Upper lobe of left lung (tissue), 6 donors: ENCODE data around the gene CENPM. TPM values are rescaled to one million over a fixed set of nuclear protein-coding genes. Genes with fewer than 3 reads are reported as not detected.

ENCODE experiments used
- ATAC-seq, 2 donors: fragments of 200-7000 bp; cut with Tn5 transposase; one replicate each; pipeline ENCODE4 v1.9.1; 2022; ENCODE audit warnings: mild to moderate bottlenecking in 2 of 2, moderate library complexity in 2 of 2; ENCODE audit not compliant: low FRiP score in 2 of 2
- DNase-seq, 2 donors: peaks; one replicate each; pipeline ENCODE4 v3.0.0-alpha.2; 2019 to 2020
- H3K27ac ChIP-seq, 4 donors: fragments of 200-600 bp; sonication (generic); one replicate each; pipeline ENCODE4 v1.5.1; 2016 to 2019
- H3K27me3 ChIP-seq, 4 donors: fragments of 200-600 bp; sonication (generic); one replicate each; pipeline ENCODE4 v1.5.1; 2017 to 2019
- H3K36me3 ChIP-seq, 4 donors: fragments of 200-600 bp; sonication (generic); one replicate each; pipeline ENCODE4 v1.5.1; 2016 to 2019
- H3K4me1 ChIP-seq, 4 donors: fragments of 200-600 bp; sonication (generic); one replicate each; pipeline ENCODE4 v1.5.1; 2018 to 2019
- H3K4me3 ChIP-seq, 4 donors: fragments of 200-600 bp; sonication (generic); one replicate each; pipeline ENCODE4 v1.5.1; 2017 to 2019; ENCODE audit warnings: mild to moderate bottlenecking in 2 of 4, moderate library complexity in 1 of 4
- H3K9me3 ChIP-seq, 4 donors: fragments of 200-600 bp; sonication (generic); one replicate each; pipeline ENCODE4 v1.5.1; 2018 to 2019
- EP300 ChIP-seq, 4 donors: sonication (generic); formaldehyde crosslinking; IDR thresholded peaks; one replicate each; pipeline ENCODE4 v1.5.1; 2017; ENCODE audit warnings: antibody characterized with exemption in 4 of 4, control low read depth in 2 of 4
- POLR2A ChIP-seq, 4 donors: fragments of 450-650 bp; IDR thresholded peaks; one replicate each; pipeline ENCODE4 v1.5.1; 2016 to 2017; ENCODE audit warnings: antibody characterized with exemption in 4 of 4, mild to moderate bottlenecking in 2 of 4
- POLR2AphosphoS5 ChIP-seq, 2 donors: sonication (generic); formaldehyde crosslinking; IDR thresholded peaks; one replicate each; pipeline ENCODE4 v1.5.1; 2017; ENCODE audit warnings: antibody characterized with exemption in 2 of 2
- WGBS, 2 donors: methylation state at CpG; one replicate each; pipeline ENCODE4 v1.1.5; 2017 to 2018; 5-methylcytosine and 5-hydroxymethylcytosine counted together
- total RNA-seq, 6 donors: library from RNA; depleted of rRNA in 4 of 6; stranded (reverse); fragments of >200 nt in 4 of 6; gene quantifications; one replicate each; pipeline versions ENCODE4 v1.1.0 to v1.2.1, GENCODE V29; 2016 to 2021
- TF ChIP-seq, protein P1 (sequence below), 6 experiments: fragments of 450-650 bp in 4 of 6; fragments of 200-600 bp in 2 of 6; sonication (generic) in 2 of 6; IDR thresholded peaks; one replicate each; pipeline ENCODE4 v1.5.1; 2016 to 2019; ENCODE audit warnings: antibody characterized with exemption in 6 of 6
- donor health status: DM: no; HTN: no; CAD: no; lungs with moderate emphysema.
- donor health status: DM: no; HTN: yes; CAD: no; lungs with severe emphysema.

Gene CENPM
- total RNA-seq, 6 donors from 2014 or later = 1.9 to 9.9 (median 7.3) TPM; not detected in 1

DNA sequence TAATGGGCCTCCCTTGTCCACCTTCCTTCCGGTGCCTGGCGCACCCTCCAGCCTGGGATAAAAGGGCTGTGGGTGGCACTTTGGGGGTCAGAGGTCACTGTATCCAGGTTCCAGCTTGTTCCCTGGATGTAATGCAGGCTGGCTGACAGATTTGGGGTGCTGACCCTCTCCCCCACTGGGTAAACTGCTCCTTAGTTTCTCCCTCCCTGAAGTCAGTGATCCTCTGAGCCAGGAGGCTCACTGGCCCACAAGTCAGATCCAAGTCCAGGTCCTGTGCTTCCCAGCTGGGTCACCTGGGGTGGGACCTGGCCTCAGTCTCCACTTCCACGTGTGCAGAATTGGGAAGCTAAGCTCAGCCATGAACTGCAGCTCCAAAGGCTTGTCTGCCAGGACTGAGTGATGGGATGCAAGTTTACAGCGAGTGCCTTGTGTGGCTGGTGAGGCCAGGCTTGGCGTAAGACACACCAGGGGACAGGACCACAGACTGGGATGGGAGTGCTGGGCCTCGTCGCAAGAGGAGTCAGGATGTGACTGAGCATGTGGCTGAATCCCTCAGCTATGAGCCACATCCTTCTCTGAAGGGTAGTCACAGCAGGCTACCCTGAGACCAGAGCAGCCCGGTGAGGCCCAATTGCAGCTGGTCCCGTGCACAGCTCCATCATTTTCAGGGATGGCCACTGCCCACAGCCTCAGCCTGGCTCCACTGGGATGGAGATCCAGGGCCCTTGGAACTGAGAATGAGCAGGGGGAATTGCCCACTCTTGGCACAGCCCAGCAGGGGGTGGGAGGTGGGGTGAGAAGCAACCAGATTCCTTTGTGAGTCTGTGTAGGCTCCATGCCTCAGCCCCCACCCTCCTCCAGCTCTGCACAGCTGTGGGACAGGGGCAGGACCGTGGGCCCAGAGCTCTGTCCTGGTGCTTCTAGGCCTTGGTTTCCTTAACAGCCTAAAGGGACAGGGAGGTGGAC, 39.2 kb downstream of the CENPM start:
- Histone ChIP-seq H3K4me3 (no peak overlapping the region), H3K27ac (no peak overlapping the region), H3K27me3 (peaks cover 0 to 35% (median 27%) of the 10 kb centered on the region in 4 donors), H3K36me3 (peaks cover 15 to 51% (median 40%) of the 10 kb centered on the region in 4 donors), H3K9me3 (no peaks in the 10 kb centered on the region), H3K4me1 (peaks cover 16 to 38% (median 25%) of the 10 kb centered on the region in 4 donors)
- 73 to 90% methylated on average over 5 to 10 of the region's 10 CpGs for WGBS, 2 donors
- DNase-seq (no peak), ATAC-seq (no peak)
- TF ChIP-seq POLR2AphosphoS5 (IDR thresholded peaks at IDR 0.05) (no peak), EP300 (IDR thresholded peaks at IDR 0.05) (no peak), POLR2A (IDR thresholded peaks at IDR 0.05) (no peak)
- TF ChIP-seq, protein P1, sequence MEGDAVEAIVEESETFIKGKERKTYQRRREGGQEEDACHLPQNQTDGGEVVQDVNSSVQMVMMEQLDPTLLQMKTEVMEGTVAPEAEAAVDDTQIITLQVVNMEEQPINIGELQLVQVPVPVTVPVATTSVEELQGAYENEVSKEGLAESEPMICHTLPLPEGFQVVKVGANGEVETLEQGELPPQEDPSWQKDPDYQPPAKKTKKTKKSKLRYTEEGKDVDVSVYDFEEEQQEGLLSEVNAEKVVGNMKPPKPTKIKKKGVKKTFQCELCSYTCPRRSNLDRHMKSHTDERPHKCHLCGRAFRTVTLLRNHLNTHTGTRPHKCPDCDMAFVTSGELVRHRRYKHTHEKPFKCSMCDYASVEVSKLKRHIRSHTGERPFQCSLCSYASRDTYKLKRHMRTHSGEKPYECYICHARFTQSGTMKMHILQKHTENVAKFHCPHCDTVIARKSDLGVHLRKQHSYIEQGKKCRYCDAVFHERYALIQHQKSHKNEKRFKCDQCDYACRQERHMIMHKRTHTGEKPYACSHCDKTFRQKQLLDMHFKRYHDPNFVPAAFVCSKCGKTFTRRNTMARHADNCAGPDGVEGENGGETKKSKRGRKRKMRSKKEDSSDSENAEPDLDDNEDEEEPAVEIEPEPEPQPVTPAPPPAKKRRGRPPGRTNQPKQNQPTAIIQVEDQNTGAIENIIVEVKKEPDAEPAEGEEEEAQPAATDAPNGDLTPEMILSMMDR (IDR thresholded peaks at IDR 0.05) = no peak

DNA sequence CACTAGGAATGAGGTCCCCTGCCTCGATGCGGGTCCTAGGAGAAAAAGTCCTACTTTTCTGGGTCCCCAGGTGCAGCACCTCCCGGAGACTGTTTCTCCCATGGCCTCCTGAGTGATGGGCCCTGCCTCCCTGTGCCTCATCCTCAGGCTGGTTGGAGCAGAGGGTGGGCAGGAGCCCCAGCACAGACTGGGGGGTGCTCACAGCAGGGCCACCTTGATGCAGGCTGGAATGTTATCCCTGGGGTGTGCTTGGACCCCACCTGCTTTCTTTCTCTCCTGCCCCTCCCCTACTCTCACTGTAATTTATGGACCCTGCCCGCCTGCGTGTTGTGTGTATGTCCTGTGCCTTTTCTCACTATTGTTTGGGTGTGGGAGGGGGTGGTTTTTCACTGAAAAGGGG, 40.1 kb downstream of the CENPM start:
- H3K4me3 ChIP-seq = no peak overlapping the region
- TF ChIP-seq, protein P1 (IDR thresholded peaks at IDR 0.05) = no peak
- TF ChIP-seq EP300 (IDR thresholded peaks at IDR 0.05) = no peak
- no peak for TF ChIP-seq POLR2A (IDR thresholded peaks at IDR 0.05)
- TF ChIP-seq POLR2AphosphoS5 (IDR thresholded peaks at IDR 0.05) = no peak
- H3K36me3 ChIP-seq = peaks cover 15 to 60% (median 49%) of the 10 kb centered on the region in 4 donors
- H3K4me1 ChIP-seq = peaks cover 16 to 38% (median 25%) of the 10 kb centered on the region in 4 donors
- no peak for DNase-seq
- 93 to 97% methylated on average over 4 to 5 of the region's 5 CpGs for WGBS, 2 donors
- ATAC-seq = no peak
- no peak overlapping the region for H3K27ac ChIP-seq
- no peaks in the 10 kb centered on the region for H3K9me3 ChIP-seq
- peaks cover 0 to 26% (median 20%) of the 10 kb centered on the region in 4 donors for H3K27me3 ChIP-seq

DNA sequence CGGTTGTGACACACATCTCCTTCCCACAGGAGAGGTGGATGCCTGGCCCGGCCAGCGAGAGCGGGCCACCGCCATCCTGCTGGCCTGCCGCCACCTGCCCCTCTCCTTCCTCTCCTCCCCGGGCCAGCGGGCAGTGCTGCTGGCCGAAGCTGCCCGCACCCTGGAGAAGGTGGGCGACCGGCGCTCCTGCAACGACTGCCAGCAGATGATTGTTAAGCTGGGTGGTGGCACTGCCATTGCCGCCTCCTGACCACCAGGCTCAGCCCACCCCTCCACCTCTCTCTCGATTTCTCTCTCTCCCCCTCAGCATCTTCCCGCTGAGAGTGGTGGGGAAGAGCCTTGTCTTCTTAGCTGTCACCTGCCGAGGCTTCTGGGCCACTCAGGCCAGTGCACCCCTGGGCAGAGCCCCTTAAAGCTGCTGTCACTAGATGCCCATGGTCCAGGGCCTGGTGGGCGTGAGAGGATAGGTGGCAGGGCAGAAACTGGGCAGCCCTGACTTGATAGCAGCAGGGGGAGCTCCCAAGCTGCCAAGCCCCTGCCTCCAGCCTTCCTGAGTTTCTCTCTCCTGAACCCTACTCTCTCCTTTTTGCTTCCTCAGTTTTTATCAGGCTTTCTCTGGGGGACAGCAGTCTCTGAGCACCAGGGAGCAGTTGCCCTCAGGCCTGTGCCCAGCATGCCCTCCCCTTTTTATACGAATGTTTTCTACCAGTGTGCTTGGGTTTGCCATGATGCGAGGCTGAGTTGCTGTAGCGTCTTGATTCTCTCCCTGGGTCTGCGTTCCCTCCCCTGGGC, 41.3 kb downstream of the CENPM start:
- H3K27ac ChIP-seq = no peak overlapping the region
- no peaks in the 10 kb centered on the region for H3K9me3 ChIP-seq
- WGBS, 2 donors = 92 to 95% methylated on average over 19 to 23 of the region's 23 CpGs
- H3K4me1 ChIP-seq = peaks cover 9 to 30% (median 16%) of the 10 kb centered on the region in 4 donors
- DNase-seq (no peak), ATAC-seq (no peak)
- H3K27me3 ChIP-seq = peaks cover 0 to 14% (median 9%) of the 10 kb centered on the region in 4 donors
- no peak overlapping the region for H3K4me3 ChIP-seq
- H3K36me3 ChIP-seq = peaks cover 15 to 72% (median 58%) of the 10 kb centered on the region in 4 donors
- TF ChIP-seq POLR2A (IDR thresholded peaks at IDR 0.05) (no peak), POLR2AphosphoS5 (IDR thresholded peaks at IDR 0.05) (no peak), EP300 (IDR thresholded peaks at IDR 0.05) (no peak)
- TF ChIP-seq, protein P1 (IDR thresholded peaks at IDR 0.05) = no peak

DNA sequence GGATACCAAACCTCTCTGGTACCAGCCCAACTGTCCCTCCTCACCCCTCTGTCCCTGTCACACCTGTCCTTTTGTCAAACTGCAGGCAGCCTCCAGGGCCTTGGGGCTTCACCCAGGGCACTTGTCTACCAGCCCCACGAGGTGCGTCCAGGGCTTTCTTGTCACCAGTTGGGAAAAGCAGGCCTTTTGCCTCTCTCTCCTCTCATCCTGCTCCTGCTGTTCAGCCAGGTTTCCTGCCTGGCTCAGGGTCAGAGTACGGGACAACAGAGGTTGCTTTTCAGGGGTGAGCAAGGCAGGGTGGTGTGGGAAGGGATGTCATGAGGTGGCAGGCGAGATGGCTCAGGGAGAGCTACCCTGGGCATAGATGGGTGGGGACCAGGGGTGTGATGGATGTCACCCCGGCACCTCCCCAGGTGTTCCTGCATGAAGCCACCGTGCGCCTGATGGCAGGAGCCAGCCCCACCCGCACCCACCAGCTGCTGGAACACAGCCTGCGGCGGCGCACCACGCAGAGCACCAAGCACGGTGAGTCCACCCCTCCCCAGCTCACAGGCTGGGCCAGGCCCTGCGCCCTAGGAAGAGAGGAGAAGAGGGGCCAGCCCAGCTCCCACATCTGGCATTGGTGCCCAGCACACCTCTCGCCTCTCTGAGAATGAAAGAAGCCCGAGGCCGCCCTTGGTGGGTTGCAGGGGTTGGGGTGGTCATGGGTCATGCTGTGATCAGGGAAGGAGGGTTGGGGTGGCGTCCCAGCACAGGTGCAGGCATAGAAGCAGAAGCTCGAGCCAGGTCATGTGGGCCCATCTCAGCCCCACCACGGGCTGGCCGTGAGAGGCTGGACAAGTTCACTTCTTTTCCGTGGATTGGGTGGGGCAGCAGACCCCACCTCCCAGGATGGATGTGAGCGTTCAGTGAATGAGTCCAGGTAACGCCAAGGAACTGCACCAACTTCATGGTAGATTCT, 42.2 kb downstream of the CENPM start:
- H3K36me3 ChIP-seq = peaks cover 20 to 81% (median 67%) of the 10 kb centered on the region in 4 donors
- WGBS, 2 donors = 95 to 97% methylated on average over 14 to 23 of the region's 24 CpGs
- H3K27me3 ChIP-seq = peaks cover 0 to 5% (median 2%) of the 10 kb centered on the region in 4 donors
- no peak overlapping the region for H3K27ac ChIP-seq
- TF ChIP-seq EP300 (IDR thresholded peaks at IDR 0.05) (no peak), POLR2AphosphoS5 (IDR thresholded peaks at IDR 0.05) (no peak), POLR2A (IDR thresholded peaks at IDR 0.05) (no peak)
- TF ChIP-seq, protein P1 (IDR thresholded peaks at IDR 0.05) = no peak
- H3K4me1 ChIP-seq = peaks cover under 1 to 21% (median 7%) of the 10 kb centered on the region in 4 donors
- no peak overlapping the region for H3K4me3 ChIP-seq
- DNase-seq = peak in 1 of 2 donors; percentile 83
- no peaks in the 10 kb centered on the region for H3K9me3 ChIP-seq
- no peak for ATAC-seq
